ENCODE measurements around the gene TBPL1. TPM values are rescaled to one million over a fixed set of nuclear protein-coding genes. Genes with fewer than 3 reads are reported as not detected.

The TBPL1 gene
- total and polyA plus RNA-seq, 2 of the 13 experiments (the other 11 are each of a cell fraction or from before 2014, with no cell fraction given), result 25.3 to 39.3 TPM

DNA sequence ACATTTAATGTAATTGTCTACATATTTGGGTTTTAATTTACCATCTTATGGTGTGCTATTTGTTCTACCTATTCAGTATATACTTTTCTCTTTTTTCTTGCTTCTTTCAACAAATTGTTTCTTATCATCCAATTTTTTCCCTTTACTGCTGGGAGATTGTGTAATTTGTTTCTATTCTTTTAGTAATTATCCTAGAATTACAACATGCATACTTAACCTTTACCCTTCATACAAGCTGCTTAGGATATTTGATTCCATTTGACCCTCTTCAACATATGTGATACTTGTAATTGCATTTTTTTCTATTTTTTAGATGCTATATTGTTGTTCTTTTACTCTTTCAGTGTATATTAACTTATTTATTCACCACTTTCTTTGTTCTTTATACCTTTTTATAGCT is 15.1 kb upstream of the TBPL1 start:
- Histone ChIP-seq H3K36me3 (replicated peaks in 1 of 2; ENCODE audit: control insufficient read depth in 1 of 2, insufficient read depth in 2 of 2, low read length in 2 of 2) (no peaks in the 10 kb centered on the region), H3K4me1 (ENCODE audit: insufficient read depth, low read length) (no peaks in the 10 kb centered on the region), H3K27me3 (ENCODE audit: control insufficient read depth in 1 of 2, insufficient read depth in 2 of 2, low read length in 2 of 2) (no peaks in the 10 kb centered on the region), H4K20me1 (ENCODE audit: insufficient read depth, low read length) (no peaks in the 10 kb centered on the region), H2AFZ (ENCODE audit: low read length) (no peak overlapping the region), H3K4me2 (ENCODE audit: low read depth, low read length) (no peak overlapping the region), H3K9me3 (ENCODE audit: low read length) (peaks cover 6% of the 10 kb centered on the region), H3K27ac (ENCODE audit: extremely low read length, insufficient read depth, low read length) (no peak overlapping the region), H3K9ac (ENCODE audit: insufficient read depth, low read depth, low read length) (no peak overlapping the region), H3K4me3 (replicated peaks in 1 of 3; ENCODE audit: insufficient read depth in 1 of 3, low read depth in 2 of 3, low read length in 3 of 3) (no peak overlapping the region), H3K79me2 (ENCODE audit: insufficient read depth, low read length) (no peaks in the 10 kb centered on the region)
- in situ Hi-C loops (cut with HindIII; ENCODE audit: extremely low pct_ligation_motif_present, low pct_unique_long_range_greater_than_20kb) (no loop called here), intact Hi-C loops (cut with micrococcal nuclease; ENCODE audit: unreplicated experiment) (no loop called here)
- POLR2A ChIA-PET, result no interaction called here
- DNase-seq (ENCODE audit: low spot score), result no peak
- CTCF ChIA-PET (ENCODE audit: low intra/inter-chr PET ratio, low total read pairs), result no interaction called here
- no peak for FAIRE-seq
- BruUV-seq (replicated peaks), result no TSS peak
- TF ChIP-seq, protein P1, sequence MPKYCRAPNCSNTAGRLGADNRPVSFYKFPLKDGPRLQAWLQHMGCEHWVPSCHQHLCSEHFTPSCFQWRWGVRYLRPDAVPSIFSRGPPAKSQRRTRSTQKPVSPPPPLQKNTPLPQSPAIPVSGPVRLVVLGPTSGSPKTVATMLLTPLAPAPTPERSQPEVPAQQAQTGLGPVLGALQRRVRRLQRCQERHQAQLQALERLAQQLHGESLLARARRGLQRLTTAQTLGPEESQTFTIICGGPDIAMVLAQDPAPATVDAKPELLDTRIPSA (CRISPR knock-in tag; IDR thresholded peaks at IDR 0.05; ENCODE audit: borderline replicate concordance), result no peak
- TF ChIP-seq KLF16 (CRISPR knock-in tag; IDR thresholded peaks at IDR 0.05), result no peak
- no peak for TF ChIP-seq ZNF839 (CRISPR knock-in tag; IDR thresholded peaks at IDR 0.05; ENCODE audit: borderline replicate concordance)
- TF ChIP-seq, protein P2, sequence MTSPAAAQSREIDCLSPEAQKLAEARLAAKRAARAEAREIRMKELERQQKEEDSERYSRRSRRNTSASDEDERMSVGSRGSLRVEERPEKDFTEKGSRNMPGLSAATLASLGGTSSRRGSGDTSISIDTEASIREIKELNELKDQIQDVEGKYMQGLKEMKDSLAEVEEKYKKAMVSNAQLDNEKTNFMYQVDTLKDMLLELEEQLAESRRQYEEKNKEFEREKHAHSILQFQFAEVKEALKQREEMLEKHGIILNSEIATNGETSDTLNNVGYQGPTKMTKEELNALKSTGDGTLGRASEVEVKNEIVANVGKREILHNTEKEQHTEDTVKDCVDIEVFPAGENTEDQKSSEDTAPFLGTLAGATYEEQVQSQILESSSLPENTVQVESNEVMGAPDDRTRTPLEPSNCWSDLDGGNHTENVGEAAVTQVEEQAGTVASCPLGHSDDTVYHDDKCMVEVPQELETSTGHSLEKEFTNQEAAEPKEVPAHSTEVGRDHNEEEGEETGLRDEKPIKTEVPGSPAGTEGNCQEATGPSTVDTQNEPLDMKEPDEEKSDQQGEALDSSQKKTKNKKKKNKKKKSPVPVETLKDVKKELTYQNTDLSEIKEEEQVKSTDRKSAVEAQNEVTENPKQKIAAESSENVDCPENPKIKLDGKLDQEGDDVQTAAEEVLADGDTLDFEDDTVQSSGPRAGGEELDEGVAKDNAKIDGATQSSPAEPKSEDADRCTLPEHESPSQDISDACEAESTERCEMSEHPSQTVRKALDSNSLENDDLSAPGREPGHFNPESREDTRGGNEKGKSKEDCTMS (CRISPR knock-in tag; conservative IDR thresholded peaks at IDR 0.05), result no peak
- TF ChIP-seq, protein P3, sequence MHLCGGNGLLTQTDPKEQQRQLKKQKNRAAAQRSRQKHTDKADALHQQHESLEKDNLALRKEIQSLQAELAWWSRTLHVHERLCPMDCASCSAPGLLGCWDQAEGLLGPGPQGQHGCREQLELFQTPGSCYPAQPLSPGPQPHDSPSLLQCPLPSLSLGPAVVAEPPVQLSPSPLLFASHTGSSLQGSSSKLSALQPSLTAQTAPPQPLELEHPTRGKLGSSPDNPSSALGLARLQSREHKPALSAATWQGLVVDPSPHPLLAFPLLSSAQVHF (CRISPR knock-in tag; IDR thresholded peaks at IDR 0.05), result no peak
- TF ChIP-seq ZNF777 (CRISPR knock-in tag; IDR thresholded peaks at IDR 0.05), result no peak
- TF ChIP-seq, protein P4, sequence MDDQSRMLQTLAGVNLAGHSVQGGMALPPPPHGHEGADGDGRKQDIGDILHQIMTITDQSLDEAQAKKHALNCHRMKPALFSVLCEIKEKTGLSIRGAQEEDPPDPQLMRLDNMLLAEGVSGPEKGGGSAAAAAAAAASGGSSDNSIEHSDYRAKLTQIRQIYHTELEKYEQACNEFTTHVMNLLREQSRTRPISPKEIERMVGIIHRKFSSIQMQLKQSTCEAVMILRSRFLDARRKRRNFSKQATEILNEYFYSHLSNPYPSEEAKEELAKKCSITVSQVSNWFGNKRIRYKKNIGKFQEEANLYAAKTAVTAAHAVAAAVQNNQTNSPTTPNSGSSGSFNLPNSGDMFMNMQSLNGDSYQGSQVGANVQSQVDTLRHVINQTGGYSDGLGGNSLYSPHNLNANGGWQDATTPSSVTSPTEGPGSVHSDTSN (CRISPR knock-in tag; IDR thresholded peaks at IDR 0.05; ENCODE audit: borderline replicate concordance), result no peak
- no peak for TF ChIP-seq JUN (CRISPR knock-in tag; IDR thresholded peaks at IDR 0.05)
- no peak for TF ChIP-seq JARID2 (CRISPR knock-in tag; IDR thresholded peaks at IDR 0.05; ENCODE audit: insufficient replicate concordance)
- TF ChIP-seq HOXD1 (CRISPR knock-in tag; IDR thresholded peaks at IDR 0.05), result no peak
- TF ChIP-seq MEIS1 (CRISPR knock-in tag; IDR thresholded peaks at IDR 0.05; ENCODE audit: borderline replicate concordance), result no peak
- TF ChIP-seq ZFP41 (CRISPR knock-in tag; IDR thresholded peaks at IDR 0.05; ENCODE audit: borderline replicate concordance), result no peak
- TF ChIP-seq, protein P5, sequence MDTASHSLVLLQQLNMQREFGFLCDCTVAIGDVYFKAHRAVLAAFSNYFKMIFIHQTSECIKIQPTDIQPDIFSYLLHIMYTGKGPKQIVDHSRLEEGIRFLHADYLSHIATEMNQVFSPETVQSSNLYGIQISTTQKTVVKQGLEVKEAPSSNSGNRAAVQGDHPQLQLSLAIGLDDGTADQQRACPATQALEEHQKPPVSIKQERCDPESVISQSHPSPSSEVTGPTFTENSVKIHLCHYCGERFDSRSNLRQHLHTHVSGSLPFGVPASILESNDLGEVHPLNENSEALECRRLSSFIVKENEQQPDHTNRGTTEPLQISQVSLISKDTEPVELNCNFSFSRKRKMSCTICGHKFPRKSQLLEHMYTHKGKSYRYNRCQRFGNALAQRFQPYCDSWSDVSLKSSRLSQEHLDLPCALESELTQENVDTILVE (CRISPR knock-in tag; IDR thresholded peaks at IDR 0.05), result no peak
- TF ChIP-seq KDM5B (CRISPR knock-in tag; IDR thresholded peaks at IDR 0.05; ENCODE audit: borderline replicate concordance), result no peak
- TF ChIP-seq TBP (CRISPR knock-in tag; IDR thresholded peaks at IDR 0.05), result no peak
- ATAC-seq, result no peak
